ENCODE results near the gene PLEKHF1. TPM values are rescaled to one million over a fixed set of nuclear protein-coding genes. Genes with fewer than 3 reads are reported as not detected.

Gene PLEKHF1
- total RNA-seq, 2 donors from 2014 or later = 2.6 to 2.8 TPM

DNA sequence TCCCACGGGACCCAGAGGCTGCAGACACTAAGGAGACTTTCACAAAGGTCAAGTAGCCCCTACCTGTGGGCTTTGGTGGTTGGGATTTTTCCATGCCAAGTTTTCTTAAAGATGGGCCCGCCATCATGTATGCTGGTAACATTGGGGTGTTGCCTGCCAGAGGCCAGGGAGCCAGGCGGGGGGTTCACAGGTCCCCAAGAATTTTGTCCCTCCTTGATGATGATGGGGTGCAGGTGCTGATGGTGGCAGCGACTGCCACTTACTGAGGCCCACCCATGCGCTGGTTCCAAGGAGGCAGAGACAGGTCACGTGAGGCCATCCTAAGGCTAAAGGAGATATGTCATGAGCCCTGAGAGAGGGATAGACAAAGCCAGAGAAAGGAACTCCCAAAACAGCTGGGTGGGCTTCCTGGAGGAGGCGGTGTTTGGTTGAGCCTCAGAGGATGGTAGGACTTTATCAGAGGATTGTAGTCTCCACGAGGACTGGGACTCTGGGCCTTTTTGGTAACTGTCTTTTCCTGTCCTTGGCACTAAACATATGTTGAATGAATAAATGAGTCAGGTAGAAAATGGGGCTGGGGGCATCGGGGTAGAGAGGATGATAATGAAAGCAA, 14.4 kb downstream of the PLEKHF1 start:
- Mint-ChIP-seq H3K9me3 (no peaks in the 10 kb centered on the region), H3K27ac (peak overlapping the region; percentile 18), H3K4me1 (peaks cover 5% of the 10 kb centered on the region), H3K4me3 (no peak overlapping the region), H3K36me3 (ENCODE audit: low read depth) (no peaks in the 10 kb centered on the region), H3K27me3 (ENCODE audit: insufficient read depth) (no peaks in the 10 kb centered on the region)
- Histone ChIP-seq H3K4me1 (ENCODE audit: control insufficient read depth, insufficient read depth, low read length) (no peaks in the 10 kb centered on the region), H3K27me3 (ENCODE audit: control insufficient read depth, insufficient read depth, low read length, poor library complexity, severe bottlenecking) (no peaks in the 10 kb centered on the region), H3K9ac (ENCODE audit: extremely low read depth, low read length, poor library complexity, severe bottlenecking) (no peak overlapping the region), H3K4me3 (ENCODE audit: low read length) (no peak overlapping the region), H3K36me3 (ENCODE audit: control insufficient read depth, insufficient read depth, low read length) (no peaks in the 10 kb centered on the region), H3K27ac (ENCODE audit: low read depth, low read length) (no peak overlapping the region), H3K9me3 (ENCODE audit: control insufficient read depth, low read length) (no peaks in the 10 kb centered on the region)
- TF ChIP-seq, protein P1, sequence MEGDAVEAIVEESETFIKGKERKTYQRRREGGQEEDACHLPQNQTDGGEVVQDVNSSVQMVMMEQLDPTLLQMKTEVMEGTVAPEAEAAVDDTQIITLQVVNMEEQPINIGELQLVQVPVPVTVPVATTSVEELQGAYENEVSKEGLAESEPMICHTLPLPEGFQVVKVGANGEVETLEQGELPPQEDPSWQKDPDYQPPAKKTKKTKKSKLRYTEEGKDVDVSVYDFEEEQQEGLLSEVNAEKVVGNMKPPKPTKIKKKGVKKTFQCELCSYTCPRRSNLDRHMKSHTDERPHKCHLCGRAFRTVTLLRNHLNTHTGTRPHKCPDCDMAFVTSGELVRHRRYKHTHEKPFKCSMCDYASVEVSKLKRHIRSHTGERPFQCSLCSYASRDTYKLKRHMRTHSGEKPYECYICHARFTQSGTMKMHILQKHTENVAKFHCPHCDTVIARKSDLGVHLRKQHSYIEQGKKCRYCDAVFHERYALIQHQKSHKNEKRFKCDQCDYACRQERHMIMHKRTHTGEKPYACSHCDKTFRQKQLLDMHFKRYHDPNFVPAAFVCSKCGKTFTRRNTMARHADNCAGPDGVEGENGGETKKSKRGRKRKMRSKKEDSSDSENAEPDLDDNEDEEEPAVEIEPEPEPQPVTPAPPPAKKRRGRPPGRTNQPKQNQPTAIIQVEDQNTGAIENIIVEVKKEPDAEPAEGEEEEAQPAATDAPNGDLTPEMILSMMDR (conservative IDR thresholded peaks at IDR 0.05) = no peak
- 81 to 84% methylated on average over 5 to 9 of the region's 9 CpGs for WGBS, 2 experiments (ENCODE audit: insufficient coverage in 1 of 2, insufficient read length in 1 of 2)
- DNase-seq = no peak

DNA sequence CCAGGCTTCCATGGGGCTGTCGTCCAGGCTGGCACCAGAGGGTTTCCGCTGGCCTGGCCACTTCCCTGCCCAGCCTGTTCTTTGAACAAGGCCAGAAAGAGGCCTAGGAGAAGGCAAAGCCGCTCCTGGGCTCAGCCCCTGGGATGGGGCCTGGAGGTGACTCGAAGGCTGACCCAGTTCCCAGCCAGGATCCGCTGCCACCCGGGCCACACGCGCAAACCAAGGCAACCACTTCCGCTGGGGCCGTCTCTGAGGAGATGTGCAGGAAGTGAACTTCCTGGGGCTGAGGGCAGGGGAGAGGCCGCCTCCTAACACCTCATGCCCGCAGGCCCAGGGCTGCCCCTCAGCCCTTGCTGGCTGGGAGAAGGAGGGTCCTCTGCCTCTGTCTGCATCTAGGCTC, 15.2 kb downstream of the PLEKHF1 start:
- no peak overlapping the region for H3K4me3 Mint-ChIP-seq
- Histone ChIP-seq H3K4me1 (ENCODE audit: control insufficient read depth, insufficient read depth, low read length) (no peaks in the 10 kb centered on the region), H3K9ac (ENCODE audit: extremely low read depth, low read length, poor library complexity, severe bottlenecking) (no peak overlapping the region), H3K9me3 (ENCODE audit: control insufficient read depth, low read length) (no peaks in the 10 kb centered on the region), H3K27ac (ENCODE audit: low read depth, low read length) (no peak overlapping the region), H3K4me3 (ENCODE audit: low read length) (no peak overlapping the region), H3K36me3 (ENCODE audit: control insufficient read depth, insufficient read depth, low read length) (no peaks in the 10 kb centered on the region), H3K27me3 (ENCODE audit: control insufficient read depth, insufficient read depth, low read length, poor library complexity, severe bottlenecking) (no peaks in the 10 kb centered on the region)
- H3K36me3 Mint-ChIP-seq (ENCODE audit: low read depth) = no peaks in the 10 kb centered on the region
- TF ChIP-seq, protein P1 (conservative IDR thresholded peaks at IDR 0.05) = no peak
- H3K27me3 Mint-ChIP-seq (ENCODE audit: insufficient read depth) = no peaks in the 10 kb centered on the region
- 88 to 96% methylated on average over 11 to 12 of the region's 12 CpGs for WGBS, 2 experiments (ENCODE audit: insufficient coverage in 1 of 2, insufficient read length in 1 of 2)
- H3K4me1 Mint-ChIP-seq = peaks cover 5% of the 10 kb centered on the region
- no peak for DNase-seq
- H3K9me3 Mint-ChIP-seq = no peaks in the 10 kb centered on the region
- H3K27ac Mint-ChIP-seq = no peak overlapping the region

DNA sequence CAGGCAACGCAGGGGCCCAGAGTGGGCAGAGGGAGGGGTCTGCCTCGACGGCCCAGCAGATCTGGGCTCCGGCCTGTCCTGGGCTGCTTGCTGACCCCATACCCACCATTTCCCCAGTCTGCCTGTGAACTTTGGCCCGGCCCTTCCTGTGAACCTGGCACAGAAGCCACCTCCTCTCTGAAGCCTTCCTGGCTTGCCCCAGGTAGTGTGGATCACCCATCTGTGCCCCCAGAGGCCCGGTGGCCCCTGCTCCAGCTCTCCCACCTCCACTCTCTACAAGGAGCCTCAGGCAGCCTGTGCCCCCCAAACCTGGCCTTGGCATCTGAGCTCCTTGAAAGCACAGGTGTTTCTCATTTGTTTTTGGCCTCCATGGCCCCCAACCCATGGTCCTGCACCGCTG, 15.7 kb downstream of the PLEKHF1 start:
- peaks cover 5% of the 10 kb centered on the region for H3K4me1 Mint-ChIP-seq
- Histone ChIP-seq H3K4me1 (ENCODE audit: control insufficient read depth, insufficient read depth, low read length) (no peaks in the 10 kb centered on the region), H3K27me3 (ENCODE audit: control insufficient read depth, insufficient read depth, low read length, poor library complexity, severe bottlenecking) (no peaks in the 10 kb centered on the region), H3K36me3 (ENCODE audit: control insufficient read depth, insufficient read depth, low read length) (no peaks in the 10 kb centered on the region), H3K27ac (ENCODE audit: low read depth, low read length) (no peak overlapping the region), H3K4me3 (ENCODE audit: low read length) (no peak overlapping the region), H3K9ac (ENCODE audit: extremely low read depth, low read length, poor library complexity, severe bottlenecking) (no peak overlapping the region), H3K9me3 (ENCODE audit: control insufficient read depth, low read length) (no peaks in the 10 kb centered on the region)
- DNase-seq = no peak
- H3K36me3 Mint-ChIP-seq (ENCODE audit: low read depth) = no peaks in the 10 kb centered on the region
- no peak overlapping the region for H3K27ac Mint-ChIP-seq
- no peak overlapping the region for H3K4me3 Mint-ChIP-seq
- H3K27me3 Mint-ChIP-seq (ENCODE audit: insufficient read depth) = no peaks in the 10 kb centered on the region
- TF ChIP-seq, protein P1 (conservative IDR thresholded peaks at IDR 0.05) = no peak
- WGBS, 2 experiments (ENCODE audit: insufficient coverage in 1 of 2, insufficient read length in 1 of 2) = 85 to 92% methylated on average over 5 to 7 of the region's 7 CpGs
- H3K9me3 Mint-ChIP-seq = no peaks in the 10 kb centered on the region

All from endodermal cell (in vitro differentiated cells).